HTERT RPE-1 (cell line): ENCODE measurements around the gene LARP4B.

Experiments used
- in situ Hi-C: fragments of 300-500 bp; cut with MboI; formaldehyde crosslinking; loops from 4 replicates; pipeline ENCODE4 v1.14.3; 2020; ENCODE audit warnings: low sequenced_read_pairs

The LARP4B gene

GRCh38 chr10:789831-790701 is 141.4 kb downstream of the LARP4B start:
- in situ Hi-C loops: no loop called here

- in situ Hi-C loops: no loop called here
Observed at GRCh38 chr10:788796-789748, 142.4 kb downstream of the LARP4B start.

GRCh38 chr10:787933-788651 is 143.4 kb downstream of the LARP4B start:
- in situ Hi-C loops: no loop called here

GRCh38 chr10:786633-787474 is 144.7 kb downstream of the LARP4B start:
- in situ Hi-C loops: no loop called here

GRCh38 chr10:785861-786214 is 145.7 kb downstream of the LARP4B start:
- in situ Hi-C loops: no loop called here

GRCh38 chr10:785089-785860 is 146.2 kb downstream of the LARP4B start:
- in situ Hi-C loops: no loop called here

GRCh38 chr10:784403-785088 is 147.0 kb downstream of the LARP4B start:
- in situ Hi-C loops: no loop called here

GRCh38 chr10:782751-783648 is 148.5 kb downstream of the LARP4B start:
- in situ Hi-C loops: no loop called here

- in situ Hi-C loops: no loop called here
Observed at GRCh38 chr10:780536-781524, 150.7 kb downstream of the LARP4B start.

- in situ Hi-C loops: no loop called here
Observed at GRCh38 chr10:778626-779330, 152.7 kb downstream of the LARP4B start.

- in situ Hi-C loops: no loop called here
Observed at GRCh38 chr10:777913-778479, 153.5 kb downstream of the LARP4B start.

- in situ Hi-C loops: no loop called here
Observed at GRCh38 chr10:776772-777171, 154.7 kb downstream of the LARP4B start.

GRCh38 chr10:775245-776075 is 156.0 kb downstream of the LARP4B start:
- in situ Hi-C loops: no loop called here

GRCh38 chr10:774661-775244 is 156.8 kb downstream of the LARP4B start:
- in situ Hi-C loops: no loop called here

- in situ Hi-C loops: no loop called here
Observed at GRCh38 chr10:774223-774622, 157.3 kb downstream of the LARP4B start.
